Progenitor cell of endocrine pancreas (in vitro differentiated cells): ENCODE measurements around the gene KLF5. TPM values are rescaled to one million over a fixed set of nuclear protein-coding genes. Genes with fewer than 3 reads are reported as not detected.
A peak's percentile ranks its signal among the peaks of the same experiment; 100 is the strongest.
"Not testable (repeated sequence)": the region's sequence is repeated elsewhere in the genome, so short reads cannot be mapped to it uniquely, and the experiment has no call there.

Source experiments
- DNase-seq: peaks from one replicate; pipeline ENCODE4 v3.0.0; 2021; ENCODE audit warnings: low spot score; ENCODE audit not compliant: unreplicated experiment
- H3K27ac Mint-ChIP-seq: 2 replicates; pipeline ENCODE4 v1.8.0; 2021; ENCODE audit warnings: mild to moderate bottlenecking, moderate library complexity, mixed read lengths
- H3K27me3 Mint-ChIP-seq: 2 replicates; pipeline ENCODE4 v1.8.0; 2021; ENCODE audit warnings: mixed read lengths
- H3K36me3 Mint-ChIP-seq: 2 replicates; pipeline ENCODE4 v1.8.0; 2022; ENCODE audit warnings: mixed read lengths; ENCODE audit not compliant: insufficient read depth
- H3K4me1 Mint-ChIP-seq: 2 replicates; pipeline ENCODE4 v1.8.0; 2021; ENCODE audit warnings: low read depth, mixed read lengths
- H3K4me3 Mint-ChIP-seq: 2 replicates; pipeline ENCODE4 v1.8.0; 2021; ENCODE audit warnings: low read depth, mild to moderate bottlenecking, moderate library complexity, mixed read lengths
- H3K9me3 Mint-ChIP-seq: 2 replicates; pipeline ENCODE4 v1.8.0; 2021; ENCODE audit warnings: low read depth, mixed read lengths
- total RNA-seq: library from RNA; stranded (reverse); gene quantifications from 2 replicates; pipeline ENCODE4 v1.2.1, GENCODE V29; 2021
- TF ChIP-seq, protein P1 (sequence below): fragments of 200-600 bp; sonication (generic); IDR thresholded peaks from one replicate; pipeline ENCODE4 v1.5.0; 2021; ENCODE audit warnings: antibody characterized with exemption, mild to moderate bottlenecking; ENCODE audit not compliant: unreplicated experiment

KLF5 gene
- total RNA-seq, 1 donor from 2014 or later: 111 TPM

DNA sequence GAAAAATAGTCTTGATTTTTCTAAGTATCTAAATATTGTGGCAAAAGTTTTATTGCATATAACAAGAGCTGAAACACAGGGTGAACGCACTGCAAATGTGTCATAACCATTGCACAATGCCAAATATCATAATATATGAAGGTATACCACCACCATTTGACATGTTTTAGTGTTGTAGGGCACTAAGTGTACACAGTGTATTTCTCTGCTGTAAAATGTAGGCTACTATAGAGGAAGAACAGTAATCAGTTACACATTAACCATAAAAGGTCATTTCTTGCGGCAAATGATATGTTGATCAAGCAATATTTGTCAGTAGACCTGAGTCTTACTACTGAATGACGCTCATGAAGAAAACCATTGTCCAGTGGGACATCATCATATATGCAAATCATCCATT, 18.3 kb upstream of the KLF5 start:
- Mint-ChIP-seq H3K27ac (no peak overlapping the region), H3K4me3 (no peak overlapping the region)
- TF ChIP-seq, protein P1, sequence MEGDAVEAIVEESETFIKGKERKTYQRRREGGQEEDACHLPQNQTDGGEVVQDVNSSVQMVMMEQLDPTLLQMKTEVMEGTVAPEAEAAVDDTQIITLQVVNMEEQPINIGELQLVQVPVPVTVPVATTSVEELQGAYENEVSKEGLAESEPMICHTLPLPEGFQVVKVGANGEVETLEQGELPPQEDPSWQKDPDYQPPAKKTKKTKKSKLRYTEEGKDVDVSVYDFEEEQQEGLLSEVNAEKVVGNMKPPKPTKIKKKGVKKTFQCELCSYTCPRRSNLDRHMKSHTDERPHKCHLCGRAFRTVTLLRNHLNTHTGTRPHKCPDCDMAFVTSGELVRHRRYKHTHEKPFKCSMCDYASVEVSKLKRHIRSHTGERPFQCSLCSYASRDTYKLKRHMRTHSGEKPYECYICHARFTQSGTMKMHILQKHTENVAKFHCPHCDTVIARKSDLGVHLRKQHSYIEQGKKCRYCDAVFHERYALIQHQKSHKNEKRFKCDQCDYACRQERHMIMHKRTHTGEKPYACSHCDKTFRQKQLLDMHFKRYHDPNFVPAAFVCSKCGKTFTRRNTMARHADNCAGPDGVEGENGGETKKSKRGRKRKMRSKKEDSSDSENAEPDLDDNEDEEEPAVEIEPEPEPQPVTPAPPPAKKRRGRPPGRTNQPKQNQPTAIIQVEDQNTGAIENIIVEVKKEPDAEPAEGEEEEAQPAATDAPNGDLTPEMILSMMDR: no peak

GRCh38 chr13:73040968-73041596, 17.7 kb upstream of the KLF5 start:
- Mint-ChIP-seq H3K4me1 (peaks cover 25% of the 10 kb centered on the region), H3K27ac (no peak overlapping the region), H3K27me3 (no peaks in the 10 kb centered on the region), H3K4me3 (no peak overlapping the region), H3K9me3 (no peaks in the 10 kb centered on the region), H3K36me3 (no peaks in the 10 kb centered on the region)
- TF ChIP-seq, protein P1: no peak
- DNase-seq: no peak

More for the DNA sequence above, 18.3 kb upstream of the KLF5 start:
- no peak for DNase-seq
- H3K36me3 Mint-ChIP-seq: no peaks in the 10 kb centered on the region
- H3K9me3 Mint-ChIP-seq: no peaks in the 10 kb centered on the region
- H3K4me1 Mint-ChIP-seq: peaks cover 25% of the 10 kb centered on the region
- H3K27me3 Mint-ChIP-seq: no peaks in the 10 kb centered on the region

- H3K27me3 Mint-ChIP-seq: no peaks in the 10 kb centered on the region
- H3K4me1 Mint-ChIP-seq: peaks cover 11% of the 10 kb centered on the region
- no peak for DNase-seq
- no peaks in the 10 kb centered on the region for H3K9me3 Mint-ChIP-seq
- H3K36me3 Mint-ChIP-seq: no peaks in the 10 kb centered on the region
- no peak overlapping the region for H3K4me3 Mint-ChIP-seq
- TF ChIP-seq, protein P1: no peak
- H3K27ac Mint-ChIP-seq: no peak overlapping the region
These were observed 13.8 kb upstream of the KLF5 start for GRCh38 chr13:73045031-73045430.

GRCh38 chr13:73048615-73049014, 10.2 kb upstream of the KLF5 start:
- not testable (repeated sequence) for H3K36me3 Mint-ChIP-seq, H3K27me3 Mint-ChIP-seq, DNase-seq, H3K9me3 Mint-ChIP-seq, H3K4me1 Mint-ChIP-seq, H3K4me3 Mint-ChIP-seq
- peak overlapping the region; percentile 62 for H3K27ac Mint-ChIP-seq

DNA sequence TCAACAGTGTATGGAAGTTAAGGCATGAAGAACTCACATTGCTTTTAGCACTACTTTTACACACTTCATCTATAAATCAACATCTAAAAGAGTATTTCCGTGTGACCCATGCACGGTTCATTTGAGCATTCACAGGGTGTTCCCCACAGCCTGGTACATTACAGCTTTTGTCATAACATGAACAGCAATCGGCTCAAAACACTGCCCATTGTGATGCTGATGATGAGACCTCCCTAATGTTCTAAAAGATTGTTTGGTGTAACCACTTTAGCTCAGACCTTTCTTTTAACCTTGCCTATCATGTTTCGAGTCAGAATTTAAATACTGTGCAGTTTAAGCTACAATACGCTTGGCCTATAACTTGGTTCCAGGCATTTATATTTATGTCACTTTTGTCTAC, 4.1 kb upstream of the KLF5 start:
- no peak for DNase-seq
- Mint-ChIP-seq H3K4me1 (peaks cover 18% of the 10 kb centered on the region), H3K36me3 (no peaks in the 10 kb centered on the region), H3K4me3 (no peak overlapping the region), H3K27ac (no peak overlapping the region), H3K9me3 (no peaks in the 10 kb centered on the region), H3K27me3 (peaks cover 3% of the 10 kb centered on the region)
- TF ChIP-seq, protein P1: no peak
